Esophagus squamous epithelium (tissue), 5 donors: ENCODE data around the gene DNAJB6. TPM values are rescaled to one million over a fixed set of nuclear protein-coding genes. Genes with fewer than 3 reads are reported as not detected.

ENCODE experiments used
- DNase-seq: peaks from one replicate; lab custom pipeline; 2025; lab: John Stamatoyannopoulos, UW
- H3K27ac ChIP-seq, 4 donors: fragments of 200-600 bp; sonication (generic); one replicate each; pipeline ENCODE4 v1.5.1; 2016 to 2019; ENCODE audit warnings: mild to moderate bottlenecking in 1 of 4
- H3K27me3 ChIP-seq, 4 donors: fragments of 200-600 bp; sonication (generic); 1 replicate in 3 of 4; 2 replicates in 1 of 4; pipeline versions ENCODE4 v1.5.1 to v1.6.0; 2017 to 2021; ENCODE audit warnings: antibody characterized with exemption in 1 of 4
- H3K36me3 ChIP-seq, 3 donors: fragments of 200-600 bp; sonication (generic); one replicate each; pipeline ENCODE4 v1.5.1; 2016 to 2019
- H3K4me1 ChIP-seq, 3 donors: fragments of 200-600 bp; sonication (generic); one replicate each; pipeline ENCODE4 v1.5.1; 2017 to 2019
- H3K4me3 ChIP-seq, 4 donors: fragments of 200-600 bp; sonication (generic); 1 replicate in 3 of 4; 2 replicates in 1 of 4; pipeline ENCODE4 v1.5.1; 2016 to 2019; ENCODE audit warnings: mild to moderate bottlenecking in 2 of 4, moderate library complexity in 1 of 4
- H3K9me3 ChIP-seq, 3 donors: fragments of 200-600 bp; sonication (generic); one replicate each; pipeline ENCODE4 v1.5.1; 2016 to 2019
- CTCF ChIP-seq, 6 experiments: fragments of 450-650 bp in 4 of 6; fragments of 200-600 bp in 2 of 6; sonication (generic) in 2 of 6; IDR thresholded peaks; one replicate each; pipeline ENCODE4 v1.5.1; 2016 to 2019; ENCODE audit warnings: antibody characterized with exemption in 6 of 6, mild to moderate bottlenecking in 4 of 6, moderate library complexity in 4 of 6
- POLR2A ChIP-seq, 4 donors: fragments of 450-650 bp; IDR thresholded peaks; one replicate each; pipeline ENCODE4 v1.6.1; 2017; ENCODE audit warnings: antibody characterized with exemption in 4 of 4, mild to moderate bottlenecking in 4 of 4, moderate library complexity in 3 of 4
- whole genome bisulfite sequencing, 2 donors: methylation state at CpG; one replicate each; pipeline ENCODE4 v1.1.5; 2018; 5-methylcytosine and 5-hydroxymethylcytosine counted together
- intact Hi-C: fragments of 100-400 bp; cut with DNase I; formaldehyde crosslinking; loops from one replicate; pipeline ENCODE4 v1.15.0; 2022
- total RNA-seq, 4 donors: library from RNA; depleted of rRNA; stranded (reverse); fragments of >200 nt; gene quantifications; one replicate each; pipeline ENCODE4 v1.1.0, GENCODE V29; 2016
- donor health status: DM: yes; HTN: yes; CAD: no.

The DNAJB6 gene
- total RNA-seq, 4 donors from 2014 or later, result 96.5 to 193 (median 160) TPM

GRCh38 chr7:157457355-157458253 lies 120.8 kb downstream of the DNAJB6 start:
- intact Hi-C loops, result no loop called here
- H3K4me1 ChIP-seq, result no peaks in the 10 kb centered on the region
- H3K36me3 ChIP-seq, result no peaks in the 10 kb centered on the region
- no peak for DNase-seq
- no peak overlapping the region for H3K4me3 ChIP-seq
- H3K9me3 ChIP-seq, result no peaks in the 10 kb centered on the region
- peaks cover 0 to 27% (median 0%) of the 10 kb centered on the region in 4 donors for H3K27me3 ChIP-seq
- 68 to 79% methylated on average over 14 to 23 of the region's 27 CpGs for WGBS, 2 donors
- no peak for TF ChIP-seq POLR2A (IDR thresholded peaks at IDR 0.05)
- no peak for TF ChIP-seq CTCF (IDR thresholded peaks at IDR 0.05)
- H3K27ac ChIP-seq, result no peak overlapping the region

- no peak for TF ChIP-seq CTCF (IDR thresholded peaks at IDR 0.05)
- no peak for TF ChIP-seq POLR2A (IDR thresholded peaks at IDR 0.05)
- no peaks in the 10 kb centered on the region for H3K4me1 ChIP-seq
- no peak overlapping the region for H3K27ac ChIP-seq
- WGBS, 2 donors, result 85 to 86% methylated on average over 3 to 6 of the region's 9 CpGs
- H3K4me3 ChIP-seq, result no peak overlapping the region
- no peak for DNase-seq
- H3K9me3 ChIP-seq, result no peaks in the 10 kb centered on the region
- intact Hi-C loops, result no loop called here
- H3K36me3 ChIP-seq, result no peaks in the 10 kb centered on the region
- peaks cover 0 to 30% (median 0%) of the 10 kb centered on the region in 4 donors for H3K27me3 ChIP-seq
Measured at GRCh38 chr7:157458254-157458633, 121.4 kb downstream of the DNAJB6 start.

GRCh38 chr7:157459966-157460365 lies 123.2 kb downstream of the DNAJB6 start:
- no peaks in the 10 kb centered on the region for H3K9me3 ChIP-seq
- no peak for TF ChIP-seq POLR2A (IDR thresholded peaks at IDR 0.05)
- TF ChIP-seq CTCF (IDR thresholded peaks at IDR 0.05), result no peak
- no peak overlapping the region for H3K27ac ChIP-seq
- peaks cover 0 to 42% (median 0%) of the 10 kb centered on the region in 4 donors for H3K27me3 ChIP-seq
- WGBS, 2 donors, result 86 to 87% methylated on average over 6 to 8 of the region's 11 CpGs
- intact Hi-C loops, result no loop called here
- no peak for DNase-seq
- no peak overlapping the region for H3K4me3 ChIP-seq
- no peaks in the 10 kb centered on the region for H3K4me1 ChIP-seq
- no peaks in the 10 kb centered on the region for H3K36me3 ChIP-seq

GRCh38 chr7:157460721-157461120 lies 123.9 kb downstream of the DNAJB6 start:
- Histone ChIP-seq H3K4me3 (no peak overlapping the region), H3K4me1 (no peaks in the 10 kb centered on the region), H3K9me3 (no peaks in the 10 kb centered on the region), H3K27me3 (peaks cover 0 to 50% (median 0%) of the 10 kb centered on the region in 4 donors), H3K27ac (no peak overlapping the region), H3K36me3 (no peaks in the 10 kb centered on the region)
- WGBS, 2 donors, result 22 to 53% methylated on average over 8 to 11 of the region's 11 CpGs
- TF ChIP-seq POLR2A (IDR thresholded peaks at IDR 0.05) (no peak), CTCF (IDR thresholded peaks at IDR 0.05) (no peak)
- intact Hi-C loops, result no loop called here
- DNase-seq, result no peak
